IPS-15b (cell line): ENCODE results near the gene LYRM4.
"Not testable (repeated sequence)": the region's sequence is repeated elsewhere in the genome, so short reads cannot be mapped to it uniquely, and the experiment has no call there.

Experiments used
- H3K27me3 ChIP-seq: one replicate; pipeline ENCODE4 v1.6.1; 2013; ENCODE audit warnings: low read length; ENCODE audit not compliant: control insufficient read depth, insufficient read depth
- H3K36me3 ChIP-seq: one replicate; pipeline ENCODE4 v1.6.1; 2013; ENCODE audit warnings: low read length; ENCODE audit not compliant: control insufficient read depth, insufficient read depth
- H3K4me1 ChIP-seq: one replicate; pipeline ENCODE4 v1.6.1; 2013; ENCODE audit warnings: mild to moderate bottlenecking, low read length; ENCODE audit not compliant: control insufficient read depth, insufficient read depth
- H3K4me3 ChIP-seq: one replicate; pipeline ENCODE4 v1.5.1; 2013; ENCODE audit warnings: low read depth, low read length
- H3K9ac ChIP-seq: one replicate; pipeline ENCODE4 v1.6.1; 2013; ENCODE audit warnings: low read depth, mild to moderate bottlenecking, low read length
- H3K9me3 ChIP-seq: one replicate; pipeline ENCODE4 v1.6.1; 2013; ENCODE audit warnings: mild to moderate bottlenecking, low read length; ENCODE audit not compliant: control insufficient read depth, insufficient read depth

LYRM4 gene

DNA sequence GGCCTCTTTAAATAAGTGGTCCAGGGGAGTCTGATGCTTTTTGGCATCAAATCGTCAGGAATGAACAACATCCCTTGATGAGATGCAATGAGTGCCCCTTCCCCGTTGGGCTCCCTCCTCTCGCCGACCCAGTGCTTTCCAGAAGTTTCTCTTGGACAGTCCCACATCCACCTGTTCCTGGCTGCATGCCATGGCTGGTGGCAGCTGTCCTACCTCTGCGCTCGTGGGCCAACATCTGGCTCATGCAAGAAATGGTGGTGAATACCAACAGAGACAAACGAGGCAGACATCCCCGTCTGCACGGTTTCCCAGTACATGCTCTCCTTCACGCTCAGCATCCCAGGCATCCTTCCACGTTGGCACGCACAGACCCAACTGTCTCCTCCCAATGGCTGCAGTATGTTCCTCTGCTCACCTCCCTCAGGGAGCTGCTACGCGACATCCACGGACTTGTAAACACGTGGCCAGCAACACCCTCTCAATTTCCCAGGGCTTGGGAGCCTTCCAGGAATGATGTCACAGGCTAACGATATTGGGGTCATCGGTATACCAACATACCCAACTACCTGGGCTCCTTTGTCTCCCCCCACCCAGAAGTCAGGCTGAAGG lies 138.1 kb downstream of the LYRM4 start:
- H3K4me3 ChIP-seq: no peak overlapping the region
- H3K9me3 ChIP-seq: no peaks in the 10 kb centered on the region
- no peak overlapping the region for H3K9ac ChIP-seq
- H3K27me3 ChIP-seq: no peaks in the 10 kb centered on the region
- no peaks in the 10 kb centered on the region for H3K4me1 ChIP-seq
- H3K36me3 ChIP-seq: peaks cover 2% of the 10 kb centered on the region

DNA sequence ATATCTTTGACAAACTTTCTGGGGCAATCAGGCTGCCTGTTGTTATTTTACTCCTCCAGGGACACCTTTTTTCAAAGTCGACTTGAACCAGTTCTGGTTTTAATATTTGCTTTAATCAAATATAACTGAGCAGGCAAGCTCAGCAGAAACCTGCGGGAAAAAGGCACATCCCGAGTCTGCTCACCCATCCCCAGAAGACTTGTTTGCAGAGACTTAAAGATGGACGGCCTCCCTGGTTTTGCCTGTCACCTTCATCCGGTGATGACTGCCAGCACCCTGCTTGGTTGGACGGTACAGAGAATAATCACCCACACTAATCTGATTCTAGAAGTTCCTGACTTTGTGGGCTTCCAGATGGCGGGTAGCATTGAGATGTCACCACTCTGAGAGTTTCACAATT lies 138.8 kb downstream of the LYRM4 start:
- Histone ChIP-seq H3K4me1 (no peaks in the 10 kb centered on the region), H3K9me3 (no peaks in the 10 kb centered on the region), H3K36me3 (peaks cover 2% of the 10 kb centered on the region), H3K4me3 (no peak overlapping the region), H3K9ac (no peak overlapping the region), H3K27me3 (no peaks in the 10 kb centered on the region)

DNA sequence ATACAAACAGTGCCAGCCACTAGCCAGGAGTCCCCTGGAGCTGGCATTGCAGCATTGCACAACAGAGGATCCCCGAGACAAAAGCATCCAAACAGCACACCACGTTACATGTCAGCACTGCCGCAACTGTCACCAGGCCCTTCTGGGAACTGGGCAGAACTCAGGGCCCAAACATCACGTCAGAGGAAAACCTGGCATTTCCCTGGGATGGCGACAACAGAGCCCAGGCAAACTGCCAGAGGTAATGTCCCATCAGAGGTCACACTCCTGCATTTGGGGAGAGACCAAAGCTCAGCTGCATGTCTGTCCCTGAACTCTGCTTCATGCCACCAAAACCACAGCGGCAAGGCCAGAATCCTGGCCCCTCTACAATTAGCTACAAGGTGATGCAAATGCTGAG lies 139.3 kb downstream of the LYRM4 start:
- no peaks in the 10 kb centered on the region for H3K27me3 ChIP-seq
- H3K9me3 ChIP-seq: no peaks in the 10 kb centered on the region
- H3K9ac ChIP-seq: no peak overlapping the region
- H3K4me3 ChIP-seq: no peak overlapping the region
- no peaks in the 10 kb centered on the region for H3K4me1 ChIP-seq
- peaks cover 2% of the 10 kb centered on the region for H3K36me3 ChIP-seq

DNA sequence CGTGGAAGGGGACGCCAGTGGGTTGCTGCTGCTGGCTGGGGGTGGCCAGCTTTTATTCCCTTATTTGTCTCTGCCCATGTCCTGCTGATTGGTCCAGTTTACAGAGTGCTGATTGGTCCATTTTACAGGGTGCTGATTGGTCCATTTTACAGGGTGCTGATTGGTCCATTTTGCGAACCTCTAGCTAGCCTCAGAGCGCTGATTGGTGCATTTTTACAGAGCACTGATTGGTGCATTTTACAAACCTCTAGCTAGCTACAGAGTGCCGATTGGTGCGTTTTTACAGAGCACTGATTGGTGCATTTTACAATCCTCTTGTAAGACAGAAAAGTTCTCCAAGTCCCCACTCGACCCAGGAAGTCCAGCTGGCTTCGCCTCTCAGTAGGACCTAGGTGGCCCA lies 140.2 kb downstream of the LYRM4 start:
- H3K27me3 ChIP-seq, H3K9ac ChIP-seq, H3K4me3 ChIP-seq, H3K36me3 ChIP-seq, H3K9me3 ChIP-seq, H3K4me1 ChIP-seq: not testable (repeated sequence)

DNA sequence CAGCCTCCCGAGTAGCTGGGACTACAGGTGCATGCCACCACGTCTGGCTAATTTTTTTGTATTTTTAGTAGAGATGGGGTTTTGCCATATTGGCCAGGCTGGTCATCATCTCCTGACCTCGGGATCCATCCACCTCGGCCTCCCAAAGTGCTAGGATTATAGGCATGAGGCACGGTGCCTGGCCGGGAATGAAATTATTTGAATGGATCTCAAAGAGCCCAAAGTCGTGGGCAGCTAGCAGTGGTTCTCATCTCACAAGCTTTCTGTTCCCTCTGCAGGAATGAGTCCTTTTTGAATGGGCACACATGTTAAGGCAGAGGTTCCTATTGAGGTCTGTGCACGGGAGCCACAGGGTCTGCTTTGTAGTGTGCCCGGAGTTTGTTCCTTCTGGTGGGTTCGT lies 140.7 kb downstream of the LYRM4 start:
- no peak overlapping the region for H3K9ac ChIP-seq
- H3K27me3 ChIP-seq: no peaks in the 10 kb centered on the region
- H3K9me3 ChIP-seq: no peaks in the 10 kb centered on the region
- H3K36me3 ChIP-seq: peaks cover 2% of the 10 kb centered on the region
- H3K4me1 ChIP-seq: no peaks in the 10 kb centered on the region
- H3K4me3 ChIP-seq: no peak overlapping the region

GRCh38 chr6:5119090-5119951 lies 141.4 kb downstream of the LYRM4 start:
- Histone ChIP-seq H3K9ac (no peak overlapping the region), H3K36me3 (peaks cover under 1% of the 10 kb centered on the region), H3K27me3 (no peaks in the 10 kb centered on the region), H3K9me3 (no peaks in the 10 kb centered on the region), H3K4me1 (no peaks in the 10 kb centered on the region), H3K4me3 (no peak overlapping the region)

- Histone ChIP-seq H3K4me3 (no peak overlapping the region), H3K9ac (no peak overlapping the region), H3K9me3 (no peaks in the 10 kb centered on the region), H3K27me3 (no peaks in the 10 kb centered on the region), H3K4me1 (no peaks in the 10 kb centered on the region), H3K36me3 (no peaks in the 10 kb centered on the region)
These were observed 144.3 kb downstream of the LYRM4 start for GRCh38 chr6:5116243-5116991.

GRCh38 chr6:5115168-5115567 lies 145.6 kb downstream of the LYRM4 start:
- Histone ChIP-seq H3K27me3 (no peaks in the 10 kb centered on the region), H3K4me3 (no peak overlapping the region), H3K36me3 (no peaks in the 10 kb centered on the region), H3K4me1 (no peaks in the 10 kb centered on the region), H3K9me3 (no peaks in the 10 kb centered on the region), H3K9ac (no peak overlapping the region)

GRCh38 chr6:5113096-5113495 lies 147.7 kb downstream of the LYRM4 start:
- Histone ChIP-seq H3K4me3 (no peak overlapping the region), H3K9me3 (no peaks in the 10 kb centered on the region), H3K36me3 (peaks cover 5% of the 10 kb centered on the region), H3K27me3 (no peaks in the 10 kb centered on the region), H3K9ac (no peak overlapping the region), H3K4me1 (no peaks in the 10 kb centered on the region)

DNA sequence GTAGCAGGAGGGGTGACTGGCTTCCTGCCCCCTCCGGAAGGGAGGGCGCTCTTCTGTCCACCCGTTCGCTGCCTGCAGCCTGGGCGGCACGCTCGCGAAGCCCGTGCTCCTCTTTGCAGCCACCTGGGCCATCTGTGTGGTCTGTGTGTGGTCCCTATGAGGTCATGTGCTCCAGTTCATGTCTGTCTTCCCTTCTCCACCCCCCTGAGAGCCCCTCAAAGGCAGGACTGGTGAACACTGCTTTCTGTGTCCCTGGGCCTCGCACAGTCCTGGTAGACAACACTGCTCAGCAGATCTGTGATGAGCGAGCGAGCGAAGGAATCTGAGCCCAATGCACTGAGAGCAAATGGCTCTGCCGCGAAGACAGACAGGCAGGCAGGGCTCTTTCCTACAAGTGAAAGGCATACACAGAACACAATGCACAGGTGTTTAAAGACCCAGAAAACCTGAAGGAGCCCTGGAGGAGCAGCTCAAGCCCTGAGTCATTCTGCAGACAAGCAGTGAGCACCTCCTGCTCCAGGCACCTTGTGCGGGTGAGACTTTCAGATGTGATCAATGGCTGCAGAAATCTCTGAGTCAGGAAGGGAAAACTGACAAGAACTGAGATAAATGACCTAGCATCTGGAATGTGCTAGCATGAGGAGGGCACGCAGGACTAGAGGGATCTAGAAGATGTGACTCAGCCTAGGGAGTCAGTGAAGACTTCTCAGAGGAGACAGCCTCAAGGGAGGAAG lies 148.5 kb downstream of the LYRM4 start:
- no peak overlapping the region for H3K4me3 ChIP-seq
- no peaks in the 10 kb centered on the region for H3K4me1 ChIP-seq
- no peaks in the 10 kb centered on the region for H3K9me3 ChIP-seq
- H3K9ac ChIP-seq: no peak overlapping the region
- peaks cover 5% of the 10 kb centered on the region for H3K36me3 ChIP-seq
- no peaks in the 10 kb centered on the region for H3K27me3 ChIP-seq

DNA sequence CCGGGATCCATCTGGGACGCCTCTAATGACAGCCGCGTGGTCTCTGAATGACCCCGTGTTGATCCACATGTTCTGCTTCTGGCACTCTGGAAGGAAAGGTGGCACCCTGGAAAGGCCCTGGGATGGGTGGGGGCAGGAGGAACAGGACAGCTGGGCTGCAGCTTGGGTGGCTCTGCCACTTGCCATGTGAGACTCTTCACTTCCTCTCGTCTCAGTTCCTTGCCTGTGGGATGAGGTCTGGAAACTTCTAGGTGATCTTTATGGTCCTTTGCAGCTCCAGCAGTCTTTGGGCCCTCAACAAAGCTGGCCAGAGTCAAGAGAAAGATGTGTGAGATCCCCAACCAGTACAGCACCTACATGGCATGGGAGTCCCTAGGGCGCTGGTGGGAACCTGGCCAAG lies 149.1 kb downstream of the LYRM4 start:
- Histone ChIP-seq H3K9ac (no peak overlapping the region), H3K27me3 (no peaks in the 10 kb centered on the region), H3K9me3 (no peaks in the 10 kb centered on the region), H3K4me1 (no peaks in the 10 kb centered on the region), H3K36me3 (peaks cover 5% of the 10 kb centered on the region), H3K4me3 (no peak overlapping the region)
